ENCODE measurements around the gene EGFR.
"Not testable (repeated sequence)": the region's sequence is repeated elsewhere in the genome, so short reads cannot be mapped to it uniquely, and the experiment has no call there.

EGFR gene

GRCh38 chr7:55016061-55016745 lies 2.6 kb upstream of the EGFR start:
- no peak for DNase-seq

- DNase-seq, result no peak
Measured at GRCh38 chr7:55016746-55017090, 2.1 kb upstream of the EGFR start.

GRCh38 chr7:55017841-55018240 lies 976 bp upstream of the EGFR start:
- no peak for DNase-seq

GRCh38 chr7:55019191-55019690 lies 424 bp downstream of the EGFR start:
- peak; percentile 67 for DNase-seq

- peak; percentile 45 for DNase-seq
Measured at GRCh38 chr7:55019691-55020465, 1.1 kb downstream of the EGFR start.

GRCh38 chr7:55020466-55020871 lies 1.7 kb downstream of the EGFR start:
- peak; percentile 52 for DNase-seq

GRCh38 chr7:55021053-55021452 lies 2.2 kb downstream of the EGFR start:
- DNase-seq, result no peak

GRCh38 chr7:55022002-55022985 lies 3.5 kb downstream of the EGFR start:
- DNase-seq, result peak; percentile 37

- no peak for DNase-seq
Measured at GRCh38 chr7:55023841-55024505, 5.2 kb downstream of the EGFR start.

- no peak for DNase-seq
Measured at GRCh38 chr7:55024776-55025175, 6.0 kb downstream of the EGFR start.

- DNase-seq, result no peak
Measured at GRCh38 chr7:55026086-55026790, 7.4 kb downstream of the EGFR start.

GRCh38 chr7:55026867-55027490 lies 8.2 kb downstream of the EGFR start:
- no peak for DNase-seq

GRCh38 chr7:55028011-55028410 lies 9.2 kb downstream of the EGFR start:
- no peak for DNase-seq

GRCh38 chr7:55030314-55030713 lies 11.5 kb downstream of the EGFR start:
- no peak for DNase-seq

- DNase-seq, result no peak
Measured at GRCh38 chr7:55031075-55031474, 12.3 kb downstream of the EGFR start.

- DNase-seq, result no peak
Measured at GRCh38 chr7:55032069-55032699, 13.4 kb downstream of the EGFR start.

GRCh38 chr7:55033236-55033846 lies 14.5 kb downstream of the EGFR start:
- DNase-seq, result no peak

GRCh38 chr7:55034776-55035175 lies 16.0 kb downstream of the EGFR start:
- DNase-seq, result no peak

- DNase-seq, result not testable (repeated sequence)
Measured at GRCh38 chr7:55035410-55035809, 16.6 kb downstream of the EGFR start.

GRCh38 chr7:55036950-55037736 lies 18.3 kb downstream of the EGFR start:
- no peak for DNase-seq

Data from right hindlimb (tissue), 1 donor.